Hematopoietic multipotent progenitor cell (in vitro differentiated cells): ENCODE results near the gene HDAC9. TPM values are rescaled to one million over a fixed set of nuclear protein-coding genes. Genes with fewer than 3 reads are reported as not detected.
A peak's percentile ranks its signal among the peaks of the same experiment; 100 is the strongest.

ENCODE experiments used
- DNase-seq, 3 donors: peaks; one replicate each; pipeline ENCODE4 v3.0.0-alpha.2; 2011 to 2015; ENCODE audit warnings: low read depth in 2 of 3, low spot score in 2 of 3
- total RNA-seq: library from RNA; depleted of rRNA; stranded (reverse); fragments of >200 nt; gene quantifications from one replicate; pipeline ENCODE4 v1.2.3, GENCODE V29; 2012

HDAC9 gene
- total RNA-seq, 1 donor = 10.2 TPM

- DNase-seq = no peak
Observed at GRCh38 chr7:18821554-18821953, 326.0 kb downstream of the HDAC9 start.

DNA sequence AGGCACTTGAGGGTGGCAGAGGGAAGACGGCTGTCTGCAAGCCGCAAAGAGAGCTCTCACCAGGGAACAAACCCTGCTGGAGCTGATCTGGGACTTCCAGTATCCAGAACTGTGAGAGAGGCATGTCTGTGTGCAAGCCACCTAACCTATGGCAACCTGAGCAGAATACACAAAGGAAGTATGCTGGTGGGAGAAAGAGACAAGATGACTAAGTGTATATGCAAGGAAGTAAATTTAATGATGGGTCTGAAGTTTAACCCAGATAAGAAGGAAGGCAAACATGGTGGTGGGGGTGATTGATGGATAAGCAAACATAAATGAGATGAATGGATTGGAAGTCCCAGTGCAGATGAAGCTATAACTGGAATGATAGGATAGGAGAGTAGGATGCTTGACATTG, 328.6 kb downstream of the HDAC9 start:
- DNase-seq = no peak

- DNase-seq = no peak
Observed at GRCh38 chr7:18828260-18828993, 332.9 kb downstream of the HDAC9 start.

DNA sequence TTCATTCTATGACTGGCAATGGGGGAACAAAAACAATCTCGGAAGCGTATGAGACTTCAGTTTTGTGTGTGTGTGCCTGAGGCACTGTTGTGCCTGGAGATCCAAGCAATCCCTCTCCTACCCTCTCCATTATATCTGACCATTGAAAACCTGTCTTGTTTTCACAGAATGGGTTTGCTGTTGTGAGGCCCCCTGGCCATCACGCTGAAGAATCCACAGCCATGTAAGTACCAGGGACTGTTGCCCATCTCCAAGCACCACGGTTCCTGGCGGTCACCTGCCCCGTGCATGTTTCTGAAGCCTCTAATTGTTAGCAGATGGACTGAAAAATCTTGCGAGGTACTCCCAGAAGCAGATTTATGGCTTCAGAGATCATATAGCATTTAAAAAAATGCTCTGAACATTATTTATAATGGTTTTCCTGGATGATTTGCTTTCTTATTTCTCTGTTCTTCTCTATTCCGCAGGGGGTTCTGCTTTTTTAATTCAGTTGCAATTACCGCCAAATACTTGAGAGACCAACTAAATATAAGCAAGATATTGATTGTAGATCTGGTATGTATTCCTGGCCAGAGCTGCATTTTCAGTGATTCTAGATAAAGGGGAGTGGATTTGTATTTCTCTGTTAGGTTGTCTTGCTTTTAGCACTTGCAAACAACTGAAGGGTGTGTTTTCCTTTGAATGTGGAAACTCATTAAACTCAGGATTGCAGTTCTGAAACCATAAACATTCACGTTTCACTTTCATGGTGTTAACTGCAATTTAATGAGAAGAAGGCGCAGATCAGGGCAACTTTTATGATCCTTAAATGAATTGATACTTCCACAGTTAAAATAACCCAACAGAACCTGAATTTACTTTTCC, 333.7 kb downstream of the HDAC9 start:
- DNase-seq = no peak

DNA sequence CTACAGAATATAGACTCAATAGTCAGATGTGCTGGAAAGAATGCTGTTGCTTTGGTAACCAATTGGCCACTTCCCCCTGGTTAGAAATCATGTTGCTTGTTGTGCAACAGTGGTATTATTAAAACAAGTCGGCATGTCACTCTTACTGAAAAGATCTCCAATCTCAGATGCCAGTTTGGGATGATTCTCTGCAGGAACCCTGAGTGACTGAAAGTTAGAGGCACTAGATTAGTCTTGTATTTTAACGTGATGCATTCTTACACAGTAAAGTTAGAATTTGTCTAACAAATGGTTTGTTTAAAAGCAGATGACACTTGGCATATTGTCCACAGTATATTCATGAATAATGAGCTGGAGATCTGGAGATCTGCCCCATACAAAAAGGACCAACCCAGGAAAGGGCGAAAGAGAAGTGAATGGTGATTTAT, 334.3 kb downstream of the HDAC9 start:
- no peak for DNase-seq

DNA sequence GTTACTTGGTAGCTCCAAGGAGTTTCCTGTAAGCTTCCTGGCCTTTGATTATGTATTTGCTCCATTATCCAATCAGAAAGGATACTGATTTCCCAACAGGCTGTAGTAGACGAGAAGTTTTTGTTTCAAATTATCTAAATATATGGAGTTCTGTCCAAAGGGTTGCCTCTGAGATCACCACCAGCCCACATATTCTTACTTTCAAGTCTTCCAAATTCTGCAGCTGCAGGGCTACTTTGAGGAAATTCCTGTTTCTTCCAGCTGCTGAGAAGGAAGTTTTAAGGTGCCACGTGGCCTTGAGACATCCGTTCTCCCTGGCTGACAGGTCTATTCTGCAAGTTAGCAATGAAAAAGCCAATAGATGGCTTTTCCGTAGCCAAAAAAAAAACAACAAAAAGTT, 335.9 kb downstream of the HDAC9 start:
- no peak for DNase-seq

- no peak for DNase-seq
Observed at GRCh38 chr7:18831943-18832342, 336.4 kb downstream of the HDAC9 start.

GRCh38 chr7:18834577-18834976, 339.0 kb downstream of the HDAC9 start:
- no peak for DNase-seq

- DNase-seq = peak in 1 of 3 donors; percentile 4
Observed at GRCh38 chr7:18835001-18835690, 339.6 kb downstream of the HDAC9 start.

DNA sequence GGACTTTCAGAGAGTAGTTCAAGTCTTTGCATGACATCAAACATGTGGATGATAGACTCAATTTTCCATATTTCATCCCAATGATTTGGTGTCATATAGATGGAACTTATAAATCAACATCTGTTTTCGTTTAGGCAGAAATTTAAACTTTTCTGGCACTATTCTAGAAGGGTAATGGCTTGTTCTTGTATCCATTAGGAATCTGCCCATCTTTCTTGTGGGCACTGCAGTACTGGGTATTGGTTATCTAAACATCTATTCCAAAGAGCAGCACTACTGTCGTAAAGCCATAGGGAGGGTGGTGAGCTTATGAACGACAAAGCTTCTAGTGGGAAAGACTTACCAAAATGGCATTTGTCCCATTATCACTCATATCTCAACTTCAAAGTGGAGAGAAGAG, 348.4 kb downstream of the HDAC9 start:
- no peak for DNase-seq

- DNase-seq = no peak
Observed at GRCh38 chr7:18844735-18845134, 349.2 kb downstream of the HDAC9 start.

DNA sequence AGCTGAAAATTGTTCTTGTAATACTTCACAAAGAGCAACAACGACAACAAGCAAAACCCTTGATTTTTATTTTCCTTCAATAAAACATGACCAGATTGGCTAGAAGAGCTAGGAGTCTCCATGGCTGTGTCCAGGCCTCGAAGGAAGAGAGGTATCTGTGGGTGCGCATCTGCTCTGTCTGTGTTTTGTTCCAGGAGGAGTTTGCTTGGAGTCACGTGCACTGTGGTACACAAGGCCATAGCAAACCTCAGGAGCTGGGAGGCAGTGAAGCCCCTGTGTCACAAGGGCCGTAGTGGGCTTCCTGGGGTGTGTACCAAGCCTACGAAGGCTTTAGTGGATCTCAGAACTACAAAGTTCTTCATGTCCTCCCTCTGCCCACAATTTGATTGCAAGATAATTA, 350.2 kb downstream of the HDAC9 start:
- DNase-seq = no peak

- no peak for DNase-seq
Observed at GRCh38 chr7:18846765-18847215, 351.2 kb downstream of the HDAC9 start.

- DNase-seq = no peak
Observed at GRCh38 chr7:18849130-18849529, 353.6 kb downstream of the HDAC9 start.

DNA sequence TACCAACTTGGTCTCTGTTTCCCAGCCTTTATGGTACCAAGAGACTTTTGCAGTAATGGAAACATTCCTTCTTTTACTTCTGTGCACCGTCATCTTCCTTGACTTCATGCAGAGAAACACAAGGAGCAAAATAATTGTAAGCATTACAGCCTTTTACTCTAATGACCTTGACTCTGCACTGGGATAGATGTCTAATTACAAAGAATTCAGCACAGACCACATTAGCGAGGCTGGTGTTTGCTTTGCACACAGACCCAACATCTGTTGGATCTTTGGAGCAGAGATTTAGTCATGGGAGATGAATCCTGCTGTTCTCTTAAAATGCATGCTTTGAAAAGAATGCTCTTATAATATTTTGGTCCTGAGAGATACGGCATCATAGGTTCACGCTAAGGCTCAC, 360.2 kb downstream of the HDAC9 start:
- DNase-seq = no peak

- DNase-seq = no peak
Observed at GRCh38 chr7:18858232-18858631, 362.7 kb downstream of the HDAC9 start.

DNA sequence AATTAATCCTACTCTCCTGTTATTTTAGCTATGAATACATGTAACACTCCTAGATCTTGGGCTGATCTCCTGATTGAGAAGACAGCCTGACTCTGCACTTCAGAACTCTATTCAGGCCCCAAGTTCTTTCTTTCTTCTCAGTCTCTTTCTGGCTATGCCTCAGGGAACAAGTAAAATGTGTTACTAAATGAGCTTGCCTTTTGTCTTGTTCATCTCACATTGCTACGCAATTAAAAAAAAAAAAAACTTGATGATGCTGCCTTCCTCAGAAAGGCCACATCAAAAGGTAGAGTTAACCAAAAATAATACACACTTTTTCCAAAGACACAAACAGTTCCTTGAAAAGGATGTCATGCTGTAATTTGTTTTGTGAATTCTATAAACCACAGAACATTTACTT, 363.8 kb downstream of the HDAC9 start:
- DNase-seq = no peak

DNA sequence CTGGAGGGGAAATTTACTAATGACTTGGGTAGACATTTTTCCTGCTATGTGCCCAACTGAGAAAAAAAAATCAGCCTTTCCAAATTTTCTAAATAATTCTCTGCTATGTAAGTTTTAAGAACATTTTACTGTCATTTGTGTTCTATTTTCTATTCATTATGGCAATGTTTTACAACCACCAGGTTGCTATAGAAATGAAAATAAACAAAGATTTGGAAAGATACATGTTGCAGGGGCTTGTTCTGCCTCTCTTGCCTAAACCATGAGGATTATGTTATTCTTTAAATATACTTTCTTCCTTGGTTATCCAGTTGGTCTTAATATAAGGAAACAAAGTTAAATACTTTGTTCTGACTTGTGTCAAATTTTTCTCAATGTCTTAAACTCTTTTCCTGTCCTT, 364.7 kb downstream of the HDAC9 start:
- DNase-seq = no peak

DNA sequence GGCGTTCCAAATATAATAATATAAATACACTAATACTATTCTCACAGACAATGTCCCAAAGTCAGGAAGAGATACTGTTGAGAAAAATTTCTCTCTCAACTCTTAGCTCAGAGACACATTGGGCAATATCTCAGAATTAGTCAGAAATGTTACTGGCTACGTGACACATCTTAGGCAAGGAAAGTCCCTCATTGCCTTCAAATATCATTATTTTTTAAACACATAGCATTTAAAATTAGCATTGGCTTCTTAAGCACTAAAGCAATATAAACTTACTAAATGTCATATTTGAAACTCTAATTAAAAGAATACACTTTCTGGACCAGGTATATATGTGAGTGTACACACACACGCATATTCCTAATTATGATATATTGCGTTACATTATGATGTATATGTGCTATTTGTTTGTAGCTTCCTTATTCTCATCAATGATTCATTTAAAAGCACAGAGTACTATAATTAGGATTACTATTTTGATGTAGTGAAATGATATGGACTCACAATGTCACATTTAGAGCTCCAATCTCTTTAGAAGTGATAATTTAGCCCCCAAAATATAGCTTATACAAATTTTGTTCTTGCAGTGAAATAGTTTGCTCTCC, 366.1 kb downstream of the HDAC9 start:
- no peak for DNase-seq

DNA sequence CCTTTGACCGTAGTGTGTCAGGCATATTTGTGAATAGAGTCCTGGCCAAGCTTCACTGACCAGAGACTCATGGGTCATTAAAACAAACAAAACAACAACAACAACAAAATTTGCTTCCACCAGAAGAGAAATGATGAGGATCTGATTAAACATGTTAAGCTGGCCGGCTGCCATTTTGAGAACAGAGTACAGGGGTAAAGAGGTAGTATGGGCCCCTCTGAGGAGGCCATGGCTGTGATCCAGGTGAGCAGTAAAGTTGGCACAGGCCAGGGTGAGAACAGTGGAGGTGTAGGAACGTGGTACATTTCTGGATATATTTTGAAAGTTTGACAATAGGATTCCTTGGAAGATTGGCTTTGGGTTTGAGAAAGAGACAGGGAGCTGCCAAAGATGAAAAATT, 369.4 kb downstream of the HDAC9 start:
- DNase-seq = no peak
